ENCODE measurements around the gene WNT11. TPM values are rescaled to one million over a fixed set of nuclear protein-coding genes. Genes with fewer than 3 reads are reported as not detected.

The WNT11 gene
- total and polyA plus RNA-seq, 2 experiments from 2014 or later: not detected

DNA sequence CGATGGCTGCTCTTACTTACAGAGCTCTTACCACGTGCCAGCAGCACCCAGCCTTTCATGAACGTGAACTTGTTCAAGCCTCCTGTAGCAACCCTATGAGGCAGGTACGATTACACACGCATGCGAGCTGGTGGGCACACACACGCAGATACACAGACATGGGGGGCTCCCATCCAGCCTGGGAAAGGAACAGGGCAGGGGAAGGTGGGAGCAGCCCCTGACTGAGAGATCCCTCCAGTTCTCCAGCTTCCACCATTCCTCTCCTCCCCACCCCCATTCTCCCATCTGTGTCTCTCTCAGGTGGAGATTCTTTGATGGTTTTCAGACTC lies 37.6 kb upstream of the WNT11 start:
- Histone ChIP-seq H3K9ac (no peak overlapping the region), H3K9me2 (ENCODE audit: insufficient read depth) (no peaks in the 10 kb centered on the region), H3K4me1 (ENCODE audit: insufficient read depth) (no peaks in the 10 kb centered on the region), H3K27ac (no peak overlapping the region), H3F3A (ENCODE audit: insufficient read depth) (no peaks in the 10 kb centered on the region), H3K4me3 (no peak overlapping the region), H3K79me2 (ENCODE audit: insufficient read depth) (no peaks in the 10 kb centered on the region), H3K9me3 (ENCODE audit: low read depth) (no peaks in the 10 kb centered on the region), H3K27me3 (replicated peaks; ENCODE audit: insufficient read depth) (no peaks in the 10 kb centered on the region), H2AFZ (no peak overlapping the region), H3K4me2 (ENCODE audit: unreplicated experiment) (no peak overlapping the region), H4K20me1 (ENCODE audit: insufficient read depth) (no peaks in the 10 kb centered on the region), H3K36me3 (ENCODE audit: low read depth) (no peaks in the 10 kb centered on the region)
- DNase-seq: no peak
- no peak for TF ChIP-seq EZH2 (IDR thresholded peaks at IDR 0.05; ENCODE audit: insufficient read depth, poor library complexity, severe bottlenecking)
- no peak for TF ChIP-seq EZH2phosphoT487 (IDR thresholded peaks at IDR 0.05; ENCODE audit: insufficient read depth, low read depth)
- WGBS, 2 experiments (ENCODE audit: low coverage in 1 of 2, low lambda C conversion rate in 2 of 2, missing lambda C conversion rate in 2 of 2): 84 to 85% methylated on average over 7 of the region's 7 CpGs
- in situ Hi-C loops (cut with MboI): no loop called here

DNA sequence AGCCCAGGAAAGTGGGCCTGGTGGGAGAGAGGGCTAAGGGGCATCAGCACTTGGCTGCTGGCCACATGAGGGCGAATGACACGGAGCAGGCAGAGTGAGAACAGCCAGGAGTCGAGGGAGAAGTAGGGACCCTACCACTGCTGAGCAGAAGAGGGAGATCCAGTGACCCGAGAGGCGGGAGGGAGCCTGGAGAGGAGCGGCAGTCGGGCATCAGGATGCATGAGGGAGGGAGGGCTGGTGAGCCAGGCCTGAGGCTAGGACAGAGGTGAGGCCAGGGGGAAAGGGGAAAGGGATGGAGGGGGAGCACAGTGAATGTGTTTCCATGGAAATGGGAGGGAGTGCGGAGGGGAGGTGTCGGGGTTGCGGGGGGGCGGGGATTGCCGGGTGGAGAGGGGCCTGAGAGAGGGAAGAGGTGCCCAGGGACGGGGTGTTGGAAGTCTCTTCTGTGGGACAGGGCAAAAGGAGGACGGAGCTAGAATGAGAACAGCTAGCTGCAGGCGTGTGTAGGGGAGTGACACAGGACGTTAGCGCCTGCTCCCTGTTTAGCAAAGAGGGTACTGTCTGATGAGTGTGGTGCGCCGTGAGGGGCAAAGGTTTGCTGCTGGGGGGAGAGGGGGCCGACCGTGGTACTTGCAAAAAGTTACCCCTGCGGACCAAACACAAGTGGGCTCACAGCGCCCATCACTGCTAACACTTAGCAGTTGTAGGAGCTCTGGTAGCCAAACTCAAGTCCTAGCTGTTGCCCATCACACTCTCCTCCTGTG lies 37.1 kb upstream of the WNT11 start:
- WGBS, 2 experiments (ENCODE audit: low coverage in 1 of 2, low lambda C conversion rate in 2 of 2, missing lambda C conversion rate in 2 of 2): 57 to 63% methylated on average over 15 to 23 of the region's 23 CpGs
- H3K4me1 ChIP-seq (ENCODE audit: insufficient read depth): no peaks in the 10 kb centered on the region
- TF ChIP-seq EZH2 (IDR thresholded peaks at IDR 0.05; ENCODE audit: insufficient read depth, poor library complexity, severe bottlenecking): no peak
- no peak for TF ChIP-seq EZH2phosphoT487 (IDR thresholded peaks at IDR 0.05; ENCODE audit: insufficient read depth, low read depth)

DNA sequence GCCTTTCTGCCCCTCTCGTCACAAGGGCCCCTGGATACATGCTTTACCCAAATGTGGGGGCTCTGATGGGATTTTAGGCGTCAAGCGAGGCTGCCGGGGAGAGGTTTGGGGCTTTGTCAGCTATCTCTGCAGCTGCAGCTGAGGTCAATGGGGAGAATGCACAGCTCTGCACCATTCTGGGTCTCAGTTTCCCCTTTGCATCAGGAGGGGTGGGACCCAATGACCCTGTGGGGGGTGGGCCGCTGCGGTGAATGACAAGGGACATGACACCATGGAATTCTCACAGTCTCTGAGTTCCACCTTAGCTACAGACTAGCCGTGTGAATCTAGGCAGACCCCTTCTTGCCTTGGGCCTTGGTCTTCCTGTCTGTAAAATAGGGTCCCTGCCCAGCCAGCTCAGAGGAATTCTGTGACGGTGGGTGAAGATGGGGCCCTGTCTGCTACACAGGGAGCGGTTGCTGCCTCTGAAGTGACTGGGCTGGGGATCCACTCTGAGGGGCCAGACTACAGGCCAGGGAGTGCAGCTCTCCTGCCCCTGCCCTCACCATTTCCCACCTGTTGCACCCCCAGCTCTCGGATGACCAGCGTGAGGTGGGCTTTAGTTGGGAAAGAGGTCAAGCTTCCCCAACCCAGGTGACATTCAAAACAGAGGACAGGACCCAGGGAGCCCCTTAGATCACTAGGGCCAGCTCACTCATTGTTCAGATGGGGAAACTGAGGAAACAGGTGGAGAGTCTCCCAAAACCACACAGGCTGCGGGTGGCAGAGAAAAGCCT lies 35.9 kb upstream of the WNT11 start:
- Histone ChIP-seq H3K9ac (no peak overlapping the region), H3K9me2 (ENCODE audit: insufficient read depth) (no peaks in the 10 kb centered on the region), H2AFZ (no peak overlapping the region), H3K4me3 (no peak overlapping the region), H4K20me1 (ENCODE audit: insufficient read depth) (no peaks in the 10 kb centered on the region), H3K9me3 (ENCODE audit: low read depth) (no peaks in the 10 kb centered on the region), H3K27ac (no peak overlapping the region), H3K4me1 (ENCODE audit: insufficient read depth) (no peaks in the 10 kb centered on the region), H3K79me2 (ENCODE audit: insufficient read depth) (no peaks in the 10 kb centered on the region), H3K4me2 (ENCODE audit: unreplicated experiment) (no peak overlapping the region), H3K36me3 (ENCODE audit: low read depth) (no peaks in the 10 kb centered on the region), H3F3A (ENCODE audit: insufficient read depth) (no peaks in the 10 kb centered on the region), H3K27me3 (replicated peaks; ENCODE audit: insufficient read depth) (no peaks in the 10 kb centered on the region)
- 69 to 72% methylated on average over 12 of the region's 12 CpGs for WGBS, 2 experiments (ENCODE audit: low coverage in 1 of 2, low lambda C conversion rate in 2 of 2, missing lambda C conversion rate in 2 of 2)
- DNase-seq: no peak
- no peak for TF ChIP-seq EZH2 (IDR thresholded peaks at IDR 0.05; ENCODE audit: insufficient read depth, poor library complexity, severe bottlenecking)
- no peak for TF ChIP-seq EZH2phosphoT487 (IDR thresholded peaks at IDR 0.05; ENCODE audit: insufficient read depth, low read depth)
- in situ Hi-C loops (cut with MboI): no loop called here

More for the DNA sequence above, 37.1 kb upstream of the WNT11 start:
- Histone ChIP-seq H3K36me3 (ENCODE audit: low read depth) (no peaks in the 10 kb centered on the region), H2AFZ (no peak overlapping the region), H3K27ac (no peak overlapping the region), H3F3A (ENCODE audit: insufficient read depth) (no peaks in the 10 kb centered on the region), H4K20me1 (ENCODE audit: insufficient read depth) (no peaks in the 10 kb centered on the region), H3K9me3 (ENCODE audit: low read depth) (no peaks in the 10 kb centered on the region), H3K9ac (no peak overlapping the region), H3K4me3 (no peak overlapping the region), H3K4me2 (ENCODE audit: unreplicated experiment) (no peak overlapping the region), H3K79me2 (ENCODE audit: insufficient read depth) (no peaks in the 10 kb centered on the region), H3K9me2 (ENCODE audit: insufficient read depth) (no peaks in the 10 kb centered on the region), H3K27me3 (replicated peaks; ENCODE audit: insufficient read depth) (no peaks in the 10 kb centered on the region)
- in situ Hi-C loops (cut with MboI): no loop called here
- DNase-seq: no peak

GRCh38 chr11:76241243-76242000 lies 35.1 kb upstream of the WNT11 start:
- Histone ChIP-seq H3K9me2 (ENCODE audit: insufficient read depth) (no peaks in the 10 kb centered on the region), H3F3A (ENCODE audit: insufficient read depth) (0 out of 2 replicates have a peak, but pooled peaks cover 4% of the 10 kb centered on the region), H3K4me2 (ENCODE audit: unreplicated experiment) (no peak overlapping the region), H3K4me1 (ENCODE audit: insufficient read depth) (no peaks in the 10 kb centered on the region), H3K27me3 (replicated peaks; ENCODE audit: insufficient read depth) (no peaks in the 10 kb centered on the region), H3K79me2 (ENCODE audit: insufficient read depth) (no peaks in the 10 kb centered on the region), H3K9me3 (ENCODE audit: low read depth) (no peaks in the 10 kb centered on the region), H3K27ac (no peak overlapping the region), H3K36me3 (ENCODE audit: low read depth) (no peaks in the 10 kb centered on the region), H3K4me3 (no peak overlapping the region), H4K20me1 (ENCODE audit: insufficient read depth) (no peaks in the 10 kb centered on the region), H2AFZ (no peak overlapping the region), H3K9ac (no peak overlapping the region)
- 62 to 74% methylated on average over 14 to 16 of the region's 17 CpGs for WGBS, 2 experiments (ENCODE audit: low coverage in 1 of 2, low lambda C conversion rate in 2 of 2, missing lambda C conversion rate in 2 of 2)
- TF ChIP-seq EZH2 (IDR thresholded peaks at IDR 0.05; ENCODE audit: insufficient read depth, poor library complexity, severe bottlenecking) (no peak), EZH2phosphoT487 (IDR thresholded peaks at IDR 0.05; ENCODE audit: insufficient read depth, low read depth) (no peak)
- DNase-seq: no peak
- in situ Hi-C loops (cut with MboI): no loop called here

Measured in GM23248 (cell line).